Uterus (tissue), 2 donors: Measurements from ENCODE around the gene WT1.

Source experiments
- POLR2A ChIP-seq, 2 donors: fragments of 450-650 bp; IDR thresholded peaks; one replicate each; pipeline ENCODE4 v1.6.1; 2016; ENCODE audit warnings: antibody characterized with exemption in 2 of 2, mild to moderate bottlenecking in 1 of 2, moderate library complexity in 1 of 2
- TF ChIP-seq, protein P1 (sequence below), 4 experiments: fragments of 200-600 bp in 2 of 4; fragments of 450-650 bp in 2 of 4; sonication (generic) in 2 of 4; IDR thresholded peaks; one replicate each; pipeline ENCODE4 v1.5.1; 2016 to 2019; ENCODE audit warnings: antibody characterized with exemption in 4 of 4, mild to moderate bottlenecking in 2 of 4, moderate library complexity in 1 of 4

DNA sequence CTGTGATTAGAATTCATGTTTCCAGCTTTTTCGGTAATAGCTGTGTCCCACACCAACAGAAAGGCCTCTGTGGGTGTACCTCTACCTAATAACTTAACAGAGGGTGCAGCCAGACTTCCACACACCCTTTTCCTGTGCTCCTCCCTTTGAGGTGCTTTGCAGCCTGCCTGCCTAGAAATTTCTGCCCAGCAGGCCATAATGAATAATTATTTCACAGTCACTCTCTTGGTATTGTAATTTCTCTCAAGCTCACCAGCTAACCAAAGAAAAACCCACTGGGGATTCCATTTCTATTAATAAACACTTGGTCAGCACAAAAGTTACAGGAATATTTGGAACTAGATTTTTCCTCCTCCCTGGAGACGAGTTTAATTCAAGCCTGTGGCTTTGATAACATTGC, 13.3 kb downstream of the WT1 start:
- TF ChIP-seq, protein P1, sequence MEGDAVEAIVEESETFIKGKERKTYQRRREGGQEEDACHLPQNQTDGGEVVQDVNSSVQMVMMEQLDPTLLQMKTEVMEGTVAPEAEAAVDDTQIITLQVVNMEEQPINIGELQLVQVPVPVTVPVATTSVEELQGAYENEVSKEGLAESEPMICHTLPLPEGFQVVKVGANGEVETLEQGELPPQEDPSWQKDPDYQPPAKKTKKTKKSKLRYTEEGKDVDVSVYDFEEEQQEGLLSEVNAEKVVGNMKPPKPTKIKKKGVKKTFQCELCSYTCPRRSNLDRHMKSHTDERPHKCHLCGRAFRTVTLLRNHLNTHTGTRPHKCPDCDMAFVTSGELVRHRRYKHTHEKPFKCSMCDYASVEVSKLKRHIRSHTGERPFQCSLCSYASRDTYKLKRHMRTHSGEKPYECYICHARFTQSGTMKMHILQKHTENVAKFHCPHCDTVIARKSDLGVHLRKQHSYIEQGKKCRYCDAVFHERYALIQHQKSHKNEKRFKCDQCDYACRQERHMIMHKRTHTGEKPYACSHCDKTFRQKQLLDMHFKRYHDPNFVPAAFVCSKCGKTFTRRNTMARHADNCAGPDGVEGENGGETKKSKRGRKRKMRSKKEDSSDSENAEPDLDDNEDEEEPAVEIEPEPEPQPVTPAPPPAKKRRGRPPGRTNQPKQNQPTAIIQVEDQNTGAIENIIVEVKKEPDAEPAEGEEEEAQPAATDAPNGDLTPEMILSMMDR (IDR thresholded peaks at IDR 0.05), result no peak
- TF ChIP-seq POLR2A (IDR thresholded peaks at IDR 0.05), result no peak
